GM12878 (cell line): ENCODE data around the gene DDX10. TPM values are rescaled to one million over a fixed set of nuclear protein-coding genes. Genes with fewer than 3 reads are reported as not detected.

Source experiments
- ATAC-seq: fragments of 200-7000 bp; cut with Tn5 transposase; 3 replicates; pipeline ENCODE4 v1.9.1; 2020; ENCODE audit warnings: mild to moderate bottlenecking, moderate library complexity
- BruUV-seq: library from RNA; stranded (reverse); fragments of 400-500 nt; replicated peaks from 2 replicates; lab custom pipeline; 2021; lab: Mats Ljungman, UMichigan
- CTCF ChIA-PET: fragments of 300-600 bp; sonication (Branson Sonifier 250); formaldehyde crosslinking; extraction: SDS; loops from one replicate; lab custom pipeline; 2021; ENCODE audit warnings: inconsistent platforms; lab: Yijun Ruan, JAX
- POLR2A ChIA-PET: fragments of 350-600 bp; formaldehyde crosslinking; extraction: SDS; loops from one replicate; lab custom pipeline; 2021; ENCODE audit warnings: inconsistent platforms; lab: Charles Lee
- RAD21 ChIA-PET: fragments of 300-600 bp; sonication (Branson Sonifier 250); formaldehyde crosslinking; loops from one replicate; lab custom pipeline; 2023; ENCODE audit warnings: antibody characterized with exemption; ENCODE audit not compliant: unreplicated experiment; lab: Charles Lee
- SMC1A ChIA-PET: fragments of 300-600 bp; sonication (Branson Sonifier 250); formaldehyde crosslinking; loops from one replicate; lab custom pipeline; 2023; ENCODE audit not compliant: unreplicated experiment, uncharacterized antibody; lab: Charles Lee
- DNase-seq: peaks from one replicate; pipeline ENCODE4 v3.0.0-alpha.2; 2011; ENCODE audit warnings: low read depth, low spot score
- FAIRE-seq: peaks from 3 replicates; lab custom pipeline; 2011; peaks lifted over from hg19 to GRCh38; lab: Jason Lieb, UNC
- H2AFZ ChIP-seq: 2 replicates; pipeline ENCODE4 v1.6.0; 2011; ENCODE audit warnings: low read depth, low read length, control low read depth; ENCODE audit not compliant: control insufficient read depth
- H3K27ac ChIP-seq: 2 replicates; pipeline ENCODE4 v1.5.1; 2011; ENCODE audit warnings: control low read depth; ENCODE audit not compliant: control insufficient read depth, insufficient read depth
- H3K27me3 ChIP-seq, 2 experiments: replicated peaks in 1 of 2; 2 replicates each; pipeline versions ENCODE4 v1.6.0 to v1.6.1; 2011; ENCODE audit warnings: low read length in 1 of 2; ENCODE audit not compliant: control insufficient read depth in 2 of 2, insufficient read depth in 2 of 2
- H3K36me3 ChIP-seq, 2 experiments: 2 replicates each; pipeline ENCODE4 v1.5.1; 2011; ENCODE audit warnings: low read length in 1 of 2; ENCODE audit not compliant: control insufficient read depth in 2 of 2, insufficient read depth in 2 of 2
- H3K4me1 ChIP-seq: 2 replicates; pipeline ENCODE4 v1.6.1; 2011; ENCODE audit warnings: mild to moderate bottlenecking, low read length, moderate library complexity, mixed read lengths; ENCODE audit not compliant: control insufficient read depth, insufficient read depth
- H3K4me2 ChIP-seq: 2 replicates; pipeline ENCODE4 v1.6.0; 2011; ENCODE audit warnings: control low read depth; ENCODE audit not compliant: control insufficient read depth, insufficient read depth
- H3K4me3 ChIP-seq: fragments of 200-600 bp; sonication (generic); 2 replicates; pipeline ENCODE4 v1.5.1; 2016
- H3K79me2 ChIP-seq: 2 replicates; pipeline ENCODE4 v1.6.0; 2011; ENCODE audit warnings: low read length; ENCODE audit not compliant: control insufficient read depth, insufficient read depth
- H3K9ac ChIP-seq: 2 replicates; pipeline ENCODE4 v1.8.0; 2011; ENCODE audit warnings: low read length, control low read depth, mixed read lengths; ENCODE audit not compliant: control insufficient read depth, insufficient read depth
- H3K9me3 ChIP-seq: replicated peaks from 3 replicates; pipeline ENCODE4 v1.5.1; 2011; ENCODE audit warnings: mild to moderate bottlenecking, low read length; ENCODE audit not compliant: control insufficient read depth, insufficient read depth
- H4K20me1 ChIP-seq: 2 replicates; pipeline ENCODE4 v1.6.0; 2011; ENCODE audit not compliant: control insufficient read depth, insufficient read depth
- DPF2 ChIP-seq: fragments of 450-650 bp; IDR thresholded peaks from 2 replicates; pipeline ENCODE4 v1.6.1; 2017; ENCODE audit warnings: mild to moderate bottlenecking
- POLR2A ChIP-seq: IDR thresholded peaks from 2 replicates; pipeline ENCODE4 v1.6.1; 2011; ENCODE audit warnings: low read depth, mild to moderate bottlenecking, low read length
- POLR2AphosphoS2 ChIP-seq: IDR thresholded peaks from 2 replicates; pipeline ENCODE4 v1.6.1; 2011; ENCODE audit warnings: low read depth, mild to moderate bottlenecking, low read length, improper control_type of control experiment, moderate library complexity
- YY1 ChIP-seq: IDR thresholded peaks from 2 replicates; pipeline ENCODE4 v1.6.1; 2011; ENCODE audit warnings: low read depth, mild to moderate bottlenecking, low read length
- ZNF24 ChIP-seq: fragments of 450-650 bp; IDR thresholded peaks from 2 replicates; pipeline ENCODE4 v1.6.1; 2017; ENCODE audit warnings: antibody characterized with exemption, mild to moderate bottlenecking
- WGBS: methylation state at CpG from one replicate; pipeline ENCODE4 v1.1.6; 2016; ENCODE audit warnings: low lambda C conversion rate; ENCODE audit not compliant: insufficient replicate concordance, insufficient coverage; ENCODE audit errors: missing lambda C conversion rate; 5-methylcytosine and 5-hydroxymethylcytosine counted together
- in situ Hi-C: fragments of 300-500 bp; cut with MboI; formaldehyde crosslinking; loops from 9 replicates; pipeline ENCODE4 v1.14.3; 2018; ENCODE audit warnings: mixed read lengths
- intact Hi-C: fragments of 100-400 bp; cut with micrococcal nuclease; formaldehyde crosslinking; loops from one replicate; pipeline ENCODE4 v1.14.2; 2022; ENCODE audit not compliant: unreplicated experiment
- polyA plus RNA-seq, 11 experiments: library from polyadenylated mRNA; depleted of rRNA in 4 of 11; unstranded in 6 of 11; stranded (reverse) in 5 of 11; fragments of >200 nt; fragmentation: Nextera tagmentation in 4 of 11; fragmentation: Illumina TruSeq in 1 of 11; extraction: Ambion mirVana in 4 of 11; extraction: Trizol in 1 of 11; gene quantifications; 1 replicate in 1 of 11; 2 replicates in 10 of 11; pipeline versions ENCODE4 v1.2.1 to v1.2.3, GENCODE V29; 2011 to 2016; ENCODE audit warnings: inconsistent platforms in 2 of 11, missing spikeins in 2 of 11, low read depth in 1 of 11
- total RNA-seq, 4 experiments: library from RNA; depleted of rRNA in 3 of 4; stranded (reverse); fragments of >200 nt in 3 of 4; fragmentation: Illumina TruSeq in 1 of 4; extraction: Trizol in 1 of 4; gene quantifications; 2 replicates each; pipeline versions ENCODE4 v1.2.1 to v1.2.3, GENCODE V29; 2013 to 2021
- TF ChIP-seq, protein P1 (sequence below): IDR thresholded peaks from 2 replicates; pipeline ENCODE4 v1.6.1; 2012; ENCODE audit warnings: improper control_type of control experiment, low read depth, low read length; ENCODE audit not compliant: insufficient replicate concordance
- TF ChIP-seq, protein P2 (sequence below): IDR thresholded peaks from 2 replicates; pipeline ENCODE4 v1.6.1; 2012; ENCODE audit warnings: low read depth, low read length, improper control_type of control experiment

The DDX10 gene
- total and polyA plus RNA-seq, 10 of the 15 experiments (the other 5 are each of a cell fraction or from before 2014, with no cell fraction given) = 20.9 to 51.5 (median 31.9) TPM

DNA sequence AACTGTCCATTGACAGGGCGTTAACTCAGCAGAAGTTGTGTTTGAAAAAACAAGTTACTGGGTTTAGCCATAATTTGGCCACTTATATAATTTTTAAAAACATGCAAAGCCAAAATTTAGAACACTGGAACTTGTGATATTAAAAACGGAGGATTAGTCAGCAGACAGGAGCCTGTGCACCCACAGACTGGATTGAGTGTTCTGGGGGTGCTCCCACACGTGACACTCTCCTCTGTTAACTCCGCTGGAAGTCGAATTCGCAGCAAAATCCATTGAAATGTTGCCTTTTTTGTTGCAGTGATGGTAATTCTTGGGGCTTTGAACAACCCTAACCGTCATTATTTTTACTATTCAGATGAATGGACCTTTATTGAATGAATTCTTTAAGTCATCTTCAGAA, 269.8 kb downstream of the DDX10 start (continued):
- no peak for TF ChIP-seq POLR2A
- TF ChIP-seq, protein P1, sequence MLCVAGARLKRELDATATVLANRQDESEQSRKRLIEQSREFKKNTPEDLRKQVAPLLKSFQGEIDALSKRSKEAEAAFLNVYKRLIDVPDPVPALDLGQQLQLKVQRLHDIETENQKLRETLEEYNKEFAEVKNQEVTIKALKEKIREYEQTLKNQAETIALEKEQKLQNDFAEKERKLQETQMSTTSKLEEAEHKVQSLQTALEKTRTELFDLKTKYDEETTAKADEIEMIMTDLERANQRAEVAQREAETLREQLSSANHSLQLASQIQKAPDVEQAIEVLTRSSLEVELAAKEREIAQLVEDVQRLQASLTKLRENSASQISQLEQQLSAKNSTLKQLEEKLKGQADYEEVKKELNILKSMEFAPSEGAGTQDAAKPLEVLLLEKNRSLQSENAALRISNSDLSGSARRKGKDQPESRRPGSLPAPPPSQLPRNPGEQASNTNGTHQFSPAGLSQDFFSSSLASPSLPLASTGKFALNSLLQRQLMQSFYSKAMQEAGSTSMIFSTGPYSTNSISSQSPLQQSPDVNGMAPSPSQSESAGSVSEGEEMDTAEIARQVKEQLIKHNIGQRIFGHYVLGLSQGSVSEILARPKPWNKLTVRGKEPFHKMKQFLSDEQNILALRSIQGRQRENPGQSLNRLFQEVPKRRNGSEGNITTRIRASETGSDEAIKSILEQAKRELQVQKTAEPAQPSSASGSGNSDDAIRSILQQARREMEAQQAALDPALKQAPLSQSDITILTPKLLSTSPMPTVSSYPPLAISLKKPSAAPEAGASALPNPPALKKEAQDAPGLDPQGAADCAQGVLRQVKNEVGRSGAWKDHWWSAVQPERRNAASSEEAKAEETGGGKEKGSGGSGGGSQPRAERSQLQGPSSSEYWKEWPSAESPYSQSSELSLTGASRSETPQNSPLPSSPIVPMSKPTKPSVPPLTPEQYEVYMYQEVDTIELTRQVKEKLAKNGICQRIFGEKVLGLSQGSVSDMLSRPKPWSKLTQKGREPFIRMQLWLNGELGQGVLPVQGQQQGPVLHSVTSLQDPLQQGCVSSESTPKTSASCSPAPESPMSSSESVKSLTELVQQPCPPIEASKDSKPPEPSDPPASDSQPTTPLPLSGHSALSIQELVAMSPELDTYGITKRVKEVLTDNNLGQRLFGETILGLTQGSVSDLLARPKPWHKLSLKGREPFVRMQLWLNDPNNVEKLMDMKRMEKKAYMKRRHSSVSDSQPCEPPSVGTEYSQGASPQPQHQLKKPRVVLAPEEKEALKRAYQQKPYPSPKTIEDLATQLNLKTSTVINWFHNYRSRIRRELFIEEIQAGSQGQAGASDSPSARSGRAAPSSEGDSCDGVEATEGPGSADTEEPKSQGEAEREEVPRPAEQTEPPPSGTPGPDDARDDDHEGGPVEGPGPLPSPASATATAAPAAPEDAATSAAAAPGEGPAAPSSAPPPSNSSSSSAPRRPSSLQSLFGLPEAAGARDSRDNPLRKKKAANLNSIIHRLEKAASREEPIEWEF = no peak
- TF ChIP-seq, protein P2, sequence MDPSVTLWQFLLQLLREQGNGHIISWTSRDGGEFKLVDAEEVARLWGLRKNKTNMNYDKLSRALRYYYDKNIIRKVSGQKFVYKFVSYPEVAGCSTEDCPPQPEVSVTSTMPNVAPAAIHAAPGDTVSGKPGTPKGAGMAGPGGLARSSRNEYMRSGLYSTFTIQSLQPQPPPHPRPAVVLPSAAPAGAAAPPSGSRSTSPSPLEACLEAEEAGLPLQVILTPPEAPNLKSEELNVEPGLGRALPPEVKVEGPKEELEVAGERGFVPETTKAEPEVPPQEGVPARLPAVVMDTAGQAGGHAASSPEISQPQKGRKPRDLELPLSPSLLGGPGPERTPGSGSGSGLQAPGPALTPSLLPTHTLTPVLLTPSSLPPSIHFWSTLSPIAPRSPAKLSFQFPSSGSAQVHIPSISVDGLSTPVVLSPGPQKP = no peak
- TF ChIP-seq, all 136 proteins: peak for 0

DNA sequence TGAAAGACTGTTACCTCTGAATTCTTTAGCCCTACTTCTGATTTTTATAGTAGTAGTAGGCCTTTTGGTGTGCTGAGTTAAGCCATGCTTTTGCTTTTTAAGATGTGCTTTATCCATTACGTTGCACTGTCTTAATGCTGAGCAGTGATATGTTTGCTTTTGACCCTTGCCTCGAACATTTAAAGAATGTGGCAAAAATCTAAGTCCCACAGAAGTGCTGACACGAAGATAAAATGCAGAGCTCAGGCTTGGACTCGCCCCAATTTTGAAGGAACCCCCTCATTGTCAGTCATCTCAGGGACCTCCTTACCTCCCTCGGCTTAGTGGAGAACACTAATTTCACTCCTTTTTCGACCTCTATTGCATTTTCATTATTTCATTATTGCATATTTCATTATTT, 272.9 kb downstream of the DDX10 start:
- SMC1A ChIA-PET = no interaction called here
- RAD21 ChIA-PET = no interaction called here
- Histone ChIP-seq H3K9me3 (no peaks in the 10 kb centered on the region), H3K4me3 (no peak overlapping the region), H3K27me3 (no peaks in the 10 kb centered on the region), H4K20me1 (no peaks in the 10 kb centered on the region), H3K36me3 (peaks cover 4 to 7% of the 10 kb centered on the region in 2 experiments; a peak in 3 of 4 replicates), H3K79me2 (no peaks in the 10 kb centered on the region), H3K27ac (no peak overlapping the region), H3K9ac (no peak overlapping the region), H3K4me2 (no peak overlapping the region), H3K4me1 (no peaks in the 10 kb centered on the region), H2AFZ (no peak overlapping the region)
- in situ Hi-C loops = no loop called here
- POLR2A ChIA-PET = no interaction called here
- 91% methylated on average over 6 of the region's 6 CpGs for WGBS
- FAIRE-seq (no peak), ATAC-seq (no peak), DNase-seq (no peak)
- CTCF ChIA-PET = no interaction called here
- no peak for TF ChIP-seq ZNF24
- no peak for TF ChIP-seq DPF2
- TF ChIP-seq YY1 = no peak
- no peak for TF ChIP-seq POLR2AphosphoS2
- no TSS peak for BruUV-seq
- intact Hi-C loops = no loop called here
